HG03280 (cell line): ENCODE results near the gene CFAP97D1.

ENCODE experiments used
- ATAC-seq: cut with Tn5 transposase; IDR thresholded peaks from one replicate; pipeline ENCODE4 v1.9.1; 2021; ENCODE audit warnings: mild to moderate bottlenecking, moderate library complexity; ENCODE audit not compliant: unreplicated experiment

The CFAP97D1 gene

DNA sequence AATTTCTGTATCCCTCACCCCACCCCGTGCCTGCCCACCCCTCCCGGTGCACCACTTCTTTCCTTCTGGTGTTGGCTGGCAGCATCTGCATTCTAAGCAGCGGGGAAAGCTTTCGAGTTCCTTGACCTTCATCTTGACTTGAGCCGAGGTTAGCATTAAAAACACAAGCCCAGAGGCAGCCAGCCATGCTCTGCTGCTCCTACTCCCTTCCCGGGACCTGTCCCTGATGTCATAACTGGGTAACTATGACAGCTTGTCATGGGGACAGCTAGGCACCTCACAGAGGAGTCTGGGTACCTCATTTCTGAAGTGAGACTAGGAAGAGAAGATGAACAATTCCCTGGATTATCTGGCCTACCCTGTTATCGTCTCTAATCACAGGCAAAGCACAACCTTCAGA is at the start of gene CFAP97D1:
Gene CFAP97D1 (plus strand): TSS at position 301 of the 400 bp plus-strand sequence. CDS start 28 bp downstream, at position 329.
- no peak for ATAC-seq

DNA sequence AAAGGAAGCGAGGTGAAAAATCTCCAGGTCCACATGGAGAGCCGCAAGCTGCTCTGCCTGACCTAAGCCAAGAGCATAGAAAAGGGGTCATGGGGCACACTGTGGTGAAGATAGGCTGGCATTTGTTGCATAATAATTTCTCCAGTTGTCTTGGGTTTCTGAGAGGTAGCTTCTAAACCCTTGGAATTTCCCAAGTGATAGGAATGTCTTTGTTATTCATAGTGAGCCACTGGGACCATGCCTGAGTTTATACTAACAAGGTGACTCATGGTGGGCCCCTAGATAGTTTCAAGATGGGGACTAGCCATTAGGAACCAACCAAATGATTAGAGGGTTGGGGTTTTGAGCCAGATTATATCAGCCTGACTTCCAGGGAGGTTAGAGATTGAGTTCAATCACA is 47.3 kb upstream of the CFAP97D1 start:
- no peak for ATAC-seq

DNA sequence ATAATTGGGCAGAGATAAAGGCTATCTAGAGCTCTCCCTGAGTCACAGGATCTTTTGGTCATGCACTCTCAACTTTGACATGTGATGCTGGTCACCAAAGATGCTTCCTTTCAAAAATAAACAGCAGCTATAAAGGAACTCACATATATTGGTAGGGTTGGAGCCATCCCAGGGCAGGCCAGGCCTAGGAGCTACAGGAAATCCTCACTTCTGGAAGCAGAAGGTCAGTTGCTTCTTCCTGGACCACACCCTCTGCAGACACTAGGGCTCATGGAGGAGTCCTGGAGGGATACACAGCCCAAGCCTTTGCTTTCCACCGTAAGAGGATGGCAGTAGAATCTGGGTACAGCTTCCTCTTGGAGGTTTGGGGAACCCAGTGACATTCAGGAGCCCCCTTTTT is 46.3 kb upstream of the CFAP97D1 start:
- ATAC-seq, result no peak

DNA sequence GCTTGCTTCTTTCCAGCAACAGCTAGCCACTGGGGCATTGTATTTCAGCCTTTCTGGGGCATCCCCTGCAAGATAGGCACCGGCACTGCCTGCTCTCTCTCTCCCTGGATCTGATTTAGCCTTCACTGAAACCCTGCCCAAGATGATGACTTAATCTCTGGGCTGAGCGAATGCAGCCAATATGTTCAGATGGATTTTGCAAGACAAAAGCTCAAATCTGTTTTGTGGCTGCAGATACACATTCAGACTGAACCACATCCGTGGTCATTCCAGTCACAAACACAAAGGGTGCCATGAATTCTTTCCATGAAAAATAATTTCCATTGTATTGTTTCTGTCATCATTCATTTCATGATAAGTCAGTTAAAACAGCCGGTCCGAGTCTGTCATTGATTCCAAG is 45.9 kb upstream of the CFAP97D1 start:
- ATAC-seq, result no peak

DNA sequence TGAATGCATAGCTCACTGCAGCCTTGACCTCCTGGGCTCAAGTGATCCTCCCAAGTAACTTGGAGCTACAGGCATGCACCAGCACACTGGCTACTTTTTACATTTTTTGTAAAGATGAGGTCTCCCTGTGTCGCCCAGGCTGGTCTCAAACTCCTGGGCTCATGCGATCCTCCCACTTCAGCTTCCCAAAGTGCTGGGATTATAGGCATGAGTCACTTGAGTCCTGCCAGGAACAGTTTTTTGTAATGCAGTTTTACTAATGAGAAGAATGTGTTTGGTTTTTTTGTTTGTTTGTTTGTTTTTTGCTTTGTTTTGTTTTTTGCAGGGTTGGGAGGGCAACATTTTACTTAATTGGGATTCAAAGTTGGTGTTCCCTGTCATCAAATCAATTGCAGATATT is 43.8 kb upstream of the CFAP97D1 start:
- no peak for ATAC-seq

DNA sequence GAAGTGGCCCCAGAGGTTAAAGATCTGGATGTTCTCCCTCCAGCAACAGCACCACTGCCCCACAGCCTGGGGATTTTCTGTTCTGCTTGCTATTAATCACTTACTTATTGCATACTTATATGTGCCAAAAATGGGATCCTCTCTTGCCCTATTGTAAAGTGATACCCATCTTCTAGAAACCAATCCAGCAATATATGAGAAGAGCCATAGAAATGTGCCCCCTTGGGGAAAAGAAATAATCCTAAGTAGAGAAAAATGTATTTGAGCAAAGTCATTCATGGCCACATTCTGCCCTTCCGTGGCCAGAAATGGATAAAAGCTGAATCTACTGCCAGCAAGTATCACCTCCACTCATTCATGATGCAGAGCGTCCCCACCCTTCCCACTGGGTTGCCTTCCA is 42.5 kb upstream of the CFAP97D1 start:
- ATAC-seq, result no peak

DNA sequence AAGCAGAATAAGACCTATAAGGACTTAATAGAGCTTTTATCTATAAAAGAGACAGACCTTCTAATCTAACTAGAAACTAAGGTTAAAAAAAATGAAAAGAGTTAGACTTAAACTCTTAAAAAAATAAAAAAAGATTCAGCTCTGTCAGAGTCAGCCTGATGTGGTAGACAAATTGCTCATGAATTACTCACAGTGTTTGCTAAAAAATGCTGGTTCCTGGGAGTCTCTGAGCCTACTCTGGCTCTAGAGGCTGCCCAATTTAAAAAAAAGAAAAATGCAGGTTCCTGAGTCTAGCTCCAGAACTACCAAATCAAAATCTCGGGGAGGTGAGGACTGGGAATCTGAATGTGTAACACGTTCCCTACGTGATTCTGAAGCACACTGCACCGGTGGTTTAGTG is 39.7 kb upstream of the CFAP97D1 start:
- no peak for ATAC-seq

DNA sequence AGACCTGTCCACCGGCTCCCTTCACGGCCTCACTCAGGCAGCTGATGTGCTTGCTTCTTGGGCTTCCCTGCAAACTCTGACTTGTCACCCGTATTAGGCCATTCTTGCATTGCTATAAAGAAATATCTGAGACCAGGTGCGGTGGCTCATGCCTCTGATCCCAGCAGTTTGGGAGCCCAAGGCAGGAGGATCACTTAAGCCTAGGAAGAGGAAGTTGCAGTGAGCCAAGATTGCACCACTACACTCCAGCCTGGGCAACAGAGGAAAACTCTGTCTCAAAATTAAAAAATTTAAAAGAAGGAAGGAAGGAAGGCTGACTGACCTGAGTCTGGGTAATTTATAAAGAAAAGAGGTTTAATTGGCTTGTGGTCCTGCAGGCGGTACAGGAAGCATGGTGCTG is 38.6 kb upstream of the CFAP97D1 start:
- ATAC-seq, result no peak

DNA sequence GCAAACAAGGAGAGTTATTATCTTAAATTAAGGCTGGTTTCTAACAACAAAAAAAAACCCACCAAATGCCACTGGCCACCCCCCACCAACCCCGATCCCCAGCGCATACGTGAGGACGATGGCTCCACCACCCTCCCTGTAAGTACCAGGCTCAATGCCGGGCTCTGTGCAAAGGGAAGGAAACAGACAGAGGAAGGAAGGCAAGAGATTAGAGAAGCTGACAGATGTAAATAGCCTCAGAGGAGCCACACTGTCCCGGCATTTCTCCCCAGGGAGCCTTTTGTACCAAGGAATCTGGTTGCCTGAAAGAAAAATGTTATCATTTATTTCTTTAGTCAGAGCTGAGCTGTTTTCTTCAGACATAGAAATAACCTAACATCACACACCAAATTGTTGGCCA is 34.7 kb upstream of the CFAP97D1 start:
- no peak for ATAC-seq

DNA sequence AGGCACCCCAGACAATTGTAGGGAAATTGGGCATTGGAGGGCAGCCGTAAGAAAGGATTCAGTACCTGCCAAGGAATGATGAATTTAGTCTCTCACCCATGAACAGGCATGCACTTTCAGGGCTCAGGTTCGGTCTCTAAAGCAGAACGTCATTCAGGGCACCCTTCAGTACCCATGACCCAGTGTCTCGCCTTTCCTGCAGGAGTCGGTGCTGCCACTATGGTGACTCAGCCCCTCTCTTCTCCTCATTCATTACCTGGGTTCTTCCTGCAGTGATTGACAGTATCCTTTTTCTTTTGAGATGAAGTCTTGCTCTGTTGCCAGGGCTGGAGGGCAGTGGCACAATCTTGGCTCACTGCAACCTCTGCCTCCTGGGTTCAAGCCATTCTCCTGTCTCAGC is 30.1 kb upstream of the CFAP97D1 start:
- no peak for ATAC-seq

DNA sequence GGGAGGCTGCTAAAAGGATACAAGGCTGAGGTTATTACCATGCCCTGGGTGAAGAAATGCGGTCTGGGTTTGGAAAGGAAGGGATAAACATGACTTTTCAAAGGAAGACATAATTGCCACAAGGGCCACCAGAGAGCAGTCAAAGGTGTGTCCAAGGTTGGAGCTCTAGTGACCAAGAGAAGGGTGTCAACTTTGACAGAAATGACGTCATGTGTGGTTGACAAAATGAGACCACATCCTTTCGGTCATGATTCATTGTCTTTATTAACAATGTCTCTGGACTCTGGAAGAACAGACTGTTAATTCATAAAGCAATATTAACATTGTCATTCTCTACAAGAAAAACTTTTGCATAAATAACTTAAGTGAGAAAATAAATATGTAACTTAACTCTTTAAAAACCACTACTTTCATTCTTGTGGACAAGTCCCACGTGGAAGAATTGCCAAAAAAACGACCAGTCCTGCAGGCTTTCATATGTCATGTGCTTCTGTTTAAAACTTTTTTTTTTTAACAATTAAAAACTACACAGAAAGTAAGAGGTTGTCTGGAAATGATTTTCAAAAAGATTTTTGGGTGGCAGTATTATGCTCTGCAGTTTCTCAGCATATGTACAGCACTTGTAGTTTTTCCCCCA is 26.6 kb upstream of the CFAP97D1 start:
- no peak for ATAC-seq

DNA sequence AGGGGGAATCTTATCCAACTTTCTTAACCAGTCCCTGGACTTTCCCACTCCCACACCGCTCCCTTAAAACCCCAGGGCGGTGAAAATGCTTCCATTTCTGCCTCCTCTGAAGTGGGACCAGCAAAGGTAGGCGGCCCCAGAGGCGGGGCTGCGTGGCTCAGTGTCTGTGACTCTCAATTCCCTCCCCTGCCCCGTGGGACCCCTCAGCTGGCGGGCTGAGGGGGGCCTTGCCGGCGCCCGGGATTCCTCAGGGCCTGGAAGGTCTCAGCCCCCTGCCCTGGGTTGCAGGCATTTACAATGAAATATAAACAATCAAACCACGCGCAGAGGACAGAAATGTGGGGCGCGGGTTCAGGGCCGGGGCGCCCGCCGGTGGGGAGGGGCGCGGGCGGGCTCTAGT is 25.3 kb upstream of the CFAP97D1 start:
- ATAC-seq, result no peak

DNA sequence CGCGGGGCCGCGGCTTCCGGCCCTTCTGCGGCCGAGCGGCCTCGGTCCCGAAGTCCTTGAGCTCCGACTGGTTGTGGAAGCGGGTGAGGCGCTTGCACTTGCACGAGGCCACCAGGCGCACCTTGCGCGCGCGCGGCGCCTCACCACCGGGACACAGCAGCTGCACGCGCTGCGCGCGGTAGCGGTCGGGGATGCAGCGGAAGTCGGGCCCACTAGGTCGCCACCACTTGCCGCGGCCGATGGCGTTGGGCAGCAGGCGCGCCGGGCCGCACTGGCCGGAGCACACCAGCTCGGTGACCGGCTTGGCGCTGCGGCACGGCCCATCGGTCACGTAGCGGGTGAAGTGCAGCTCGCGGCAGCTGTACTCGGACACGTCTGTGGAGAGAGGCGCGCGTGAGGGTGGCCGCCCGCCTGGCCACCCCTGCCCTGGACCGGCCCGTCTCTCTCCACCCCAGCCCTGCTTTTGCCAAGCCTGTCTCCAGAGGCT is 24.8 kb upstream of the CFAP97D1 start:
- ATAC-seq, result no peak

DNA sequence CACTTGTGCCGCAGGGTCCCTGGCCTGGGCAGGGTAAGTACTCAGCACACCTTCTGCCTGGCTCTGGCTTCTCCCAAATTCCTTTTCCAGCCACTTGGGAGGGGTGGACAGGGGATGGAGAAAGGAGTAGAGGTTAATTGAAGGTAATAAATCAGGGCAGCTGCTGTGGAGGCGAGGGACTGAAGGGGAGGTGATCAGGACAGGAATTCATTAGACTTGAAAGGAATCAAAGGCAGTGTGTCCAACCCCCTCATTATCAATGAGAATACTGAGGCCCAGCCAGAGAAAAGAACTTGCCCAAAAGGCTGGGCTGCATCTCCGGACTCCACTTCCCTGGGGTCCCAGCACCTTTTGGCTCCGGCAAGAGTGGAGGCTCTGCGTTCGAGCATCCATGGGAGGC is 24.0 kb upstream of the CFAP97D1 start:
- no peak for ATAC-seq

DNA sequence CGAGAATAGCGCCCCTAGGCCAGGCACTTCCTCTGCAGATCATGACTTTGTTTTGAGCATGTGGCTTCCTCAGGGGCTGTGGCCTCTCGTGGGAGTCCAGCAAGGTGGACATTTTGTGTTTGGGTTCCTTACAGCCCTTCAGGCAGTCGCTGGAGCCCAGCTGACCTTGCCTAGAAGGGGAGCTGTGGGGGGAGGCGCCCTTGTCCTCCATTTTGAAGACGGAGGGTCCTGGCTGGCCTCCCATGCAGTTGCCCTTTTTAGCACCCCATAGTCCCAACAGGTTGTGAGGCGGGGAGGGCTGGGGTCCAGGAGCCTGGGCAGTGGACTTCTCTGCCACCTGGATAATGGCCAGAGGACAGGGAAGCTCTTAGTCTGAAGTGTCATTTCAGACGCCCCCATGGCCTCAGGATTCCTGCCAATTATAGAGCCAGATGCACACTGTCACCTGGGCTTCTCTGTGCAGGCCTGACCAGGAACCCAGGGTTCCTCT is 23.0 kb upstream of the CFAP97D1 start:
- ATAC-seq, result no peak

DNA sequence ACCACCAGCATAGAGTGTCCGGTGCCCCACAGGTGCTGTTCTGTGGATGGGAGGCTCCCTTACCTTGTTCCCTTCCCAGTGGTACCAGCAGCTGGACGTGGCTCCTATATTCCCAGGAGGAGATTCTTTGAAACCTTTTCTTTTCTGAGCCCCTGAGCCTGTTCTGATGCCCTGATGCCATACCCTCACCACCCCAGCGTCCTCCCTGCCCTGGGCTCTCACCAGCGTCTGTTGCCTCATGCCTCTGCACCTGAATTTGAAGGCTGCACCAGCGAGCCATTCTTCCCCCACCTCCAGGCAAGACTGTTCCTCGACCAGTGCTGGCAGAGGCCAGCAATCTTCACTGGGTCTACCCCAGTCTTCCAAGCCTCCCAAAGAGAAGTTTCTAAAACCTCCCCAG is 22.1 kb upstream of the CFAP97D1 start:
- no peak for ATAC-seq

DNA sequence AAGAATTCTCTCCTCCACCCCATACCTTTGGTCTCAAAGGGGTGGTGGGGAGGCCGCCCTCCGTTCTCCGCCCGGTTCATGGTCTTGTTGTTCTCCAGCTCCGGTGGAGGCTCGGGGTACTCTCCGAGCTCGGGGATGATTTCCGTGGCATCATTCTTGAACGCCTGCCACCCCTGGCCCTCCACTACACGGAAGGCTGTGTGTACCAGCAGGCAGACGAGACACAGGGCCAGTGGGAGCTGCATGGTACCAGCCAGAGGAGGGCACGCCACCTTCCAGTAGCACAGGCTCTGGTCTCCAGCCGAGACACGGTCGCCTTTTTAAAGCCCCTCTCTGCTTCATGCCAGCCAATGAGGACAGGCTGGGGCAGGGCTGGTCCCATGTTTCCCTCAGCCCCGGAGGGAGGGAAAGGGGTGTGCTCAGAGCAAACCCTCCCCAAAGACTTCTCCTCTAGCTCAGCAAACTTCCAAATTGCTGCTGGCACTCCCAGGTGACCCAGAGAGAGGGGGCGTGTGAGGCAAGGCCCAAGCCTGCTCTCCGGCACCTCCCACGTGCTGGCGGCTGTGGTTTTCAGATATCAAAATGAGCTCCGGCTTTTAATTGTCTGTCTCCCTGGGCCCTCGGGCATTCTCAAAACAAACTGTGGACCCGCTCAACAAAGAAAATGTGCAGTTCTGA is 21.6 kb upstream of the CFAP97D1 start, which contains the start of gene SOST:
Gene SOST (minus strand): TSS at position 295 of the 678 bp plus-strand sequence. CDS start 50 bp downstream, at position 245.
- ATAC-seq, result no peak

DNA sequence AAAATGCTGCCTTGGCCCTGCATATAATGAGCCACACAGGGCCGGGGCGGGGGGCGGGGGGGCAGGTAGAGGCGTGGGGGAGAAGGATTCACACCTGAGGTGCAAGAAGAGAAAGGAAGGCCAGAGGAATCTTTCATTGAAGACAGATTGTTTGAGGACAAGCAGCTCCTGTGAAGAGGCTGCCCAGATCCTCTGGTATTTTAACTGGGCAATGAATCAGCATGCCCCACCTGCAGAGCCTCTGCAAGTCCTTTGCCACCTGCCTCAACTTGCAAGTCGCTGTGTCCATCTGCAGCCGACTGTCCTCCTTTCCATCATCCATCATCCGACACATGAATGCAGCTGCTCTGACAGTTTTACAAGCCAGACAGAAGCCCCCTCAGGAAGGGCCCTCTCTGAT is 20.4 kb upstream of the CFAP97D1 start:
- no peak for ATAC-seq

DNA sequence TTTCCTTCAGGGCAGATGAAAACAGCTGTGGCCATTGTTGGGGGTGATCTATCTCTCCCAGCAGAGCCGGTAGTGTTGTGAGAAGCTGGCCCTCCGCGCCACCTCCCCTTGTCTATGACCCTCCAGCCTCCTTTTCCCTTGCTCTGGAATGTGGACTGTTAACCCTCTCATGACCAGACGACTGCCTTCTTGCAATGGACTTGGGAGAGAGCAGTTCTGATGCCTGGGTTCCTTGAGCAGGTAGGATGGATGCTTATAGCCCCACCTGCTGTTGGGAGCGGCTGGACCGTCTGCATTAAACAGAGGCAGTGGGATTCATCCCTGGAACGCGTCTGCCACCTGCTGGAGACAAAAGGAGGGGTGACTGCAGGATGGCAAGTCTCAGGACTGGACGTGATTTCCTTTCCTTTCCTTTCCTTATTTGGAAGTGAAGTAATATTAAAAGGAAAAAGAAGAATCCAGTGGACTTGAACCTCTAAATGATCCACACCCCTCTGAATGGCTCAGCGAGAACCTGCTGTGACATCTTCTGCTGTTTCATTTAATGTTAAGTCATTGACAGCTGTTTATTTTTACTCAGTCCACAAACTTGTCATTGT is 19.9 kb upstream of the CFAP97D1 start:
- peak; percentile 58 for ATAC-seq

DNA sequence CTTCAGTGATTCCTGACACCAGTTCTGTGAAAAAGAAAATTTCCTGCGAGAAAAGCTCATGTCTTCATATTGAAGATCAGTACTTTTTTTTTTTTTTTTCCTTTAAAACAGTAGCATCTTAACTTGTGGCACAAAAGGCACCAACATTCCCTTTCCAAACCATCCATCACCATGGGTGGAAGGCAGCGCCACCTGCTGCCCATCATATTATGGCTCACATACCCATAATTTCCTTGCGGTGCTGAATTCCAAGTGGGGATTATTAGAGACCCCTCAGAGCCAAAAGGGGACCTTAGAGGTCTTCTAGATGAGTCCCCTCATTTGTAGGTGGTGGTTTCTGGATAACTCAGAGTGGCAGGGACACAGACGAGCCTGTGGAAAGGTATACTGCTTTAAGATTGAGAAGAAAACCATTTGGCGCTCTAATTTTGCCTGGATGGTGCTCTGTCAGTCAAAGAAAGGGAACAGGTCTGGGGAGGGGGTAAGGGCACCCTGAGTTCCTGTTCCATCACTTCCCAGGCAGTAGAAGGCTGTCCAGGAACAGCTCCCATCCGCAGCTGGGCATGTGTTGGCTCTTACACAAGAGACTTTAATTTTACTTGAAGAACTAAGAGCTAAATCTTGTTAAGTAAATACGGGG is 13.7 kb upstream of the CFAP97D1 start:
- no peak for ATAC-seq

DNA sequence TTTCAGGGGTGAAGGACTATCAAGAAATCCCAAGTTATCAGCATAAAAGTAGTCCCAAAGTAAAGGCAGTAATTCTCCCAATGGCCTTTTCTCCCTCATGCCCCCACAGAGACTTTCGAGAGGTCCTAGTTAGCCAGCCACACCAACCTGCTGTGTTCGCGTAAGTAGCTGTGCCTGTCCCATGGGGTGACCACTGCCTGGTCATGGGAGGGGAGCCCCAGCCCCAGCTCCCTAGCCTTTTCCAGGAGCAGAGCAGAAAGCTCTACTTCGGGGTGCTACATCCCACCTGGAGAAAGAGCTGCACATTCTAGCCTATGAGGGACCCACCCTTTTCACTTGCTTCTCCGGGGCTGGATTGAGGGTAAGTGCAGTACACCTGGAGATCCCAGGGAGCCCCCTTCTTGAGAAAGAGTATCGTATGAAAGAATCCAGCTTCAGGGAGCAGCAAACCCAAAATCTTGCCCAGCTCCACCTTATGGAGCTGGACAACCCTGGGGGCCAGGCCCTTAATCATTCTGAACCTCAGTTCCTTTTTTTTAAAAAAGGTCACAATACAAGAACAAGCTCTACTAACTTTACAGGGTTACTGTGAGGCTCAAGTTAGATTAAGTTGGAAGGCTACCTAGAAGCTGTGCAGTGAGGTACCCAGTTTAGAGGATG is 13.1 kb upstream of the CFAP97D1 start:
- ATAC-seq, result no peak
